CD14-positive monocyte (primary cell): ENCODE measurements around the gene FAM227B. TPM values are rescaled to one million over a fixed set of nuclear protein-coding genes. Genes with fewer than 3 reads are reported as not detected.

ENCODE experiments used
- DNase-seq, 3 donors: peaks; one replicate each; pipeline ENCODE4 v3.0.0-alpha.2; 2011 to 2022
- H2AFZ ChIP-seq: 2 replicates; pipeline ENCODE4 v1.6.0; 2012; ENCODE audit warnings: mild to moderate bottlenecking, low read depth, low read length, inconsistent platforms; ENCODE audit not compliant: insufficient read depth, poor library complexity, severe bottlenecking
- H3K27ac ChIP-seq, 2 donors: 1 replicate in 1 of 2; 2 replicates in 1 of 2; pipeline ENCODE4 v1.5.1; 2012 to 2013; ENCODE audit warnings: low read length in 2 of 2, control low read depth in 1 of 2, inconsistent platforms in 1 of 2, low read depth in 1 of 2, mild to moderate bottlenecking in 1 of 2
- H3K27me3 ChIP-seq, 2 donors: one replicate each; pipeline versions ENCODE4 v1.6.0 to v1.6.1; 2011 to 2013; ENCODE audit warnings: low read length in 2 of 2; ENCODE audit not compliant: control insufficient read depth in 2 of 2, insufficient read depth in 2 of 2
- H3K36me3 ChIP-seq, 2 donors: replicated peaks in 1 of 2; 1 replicate in 1 of 2; 2 replicates in 1 of 2; pipeline versions ENCODE4 v1.5.1 to v1.6.1; 2012 to 2013; ENCODE audit warnings: low read length in 2 of 2, control low read depth in 1 of 2, inconsistent platforms in 1 of 2, mild to moderate bottlenecking in 1 of 2; ENCODE audit not compliant: insufficient read depth in 2 of 2, control insufficient read depth in 1 of 2
- H3K4me1 ChIP-seq, 2 donors: 1 replicate in 1 of 2; 2 replicates in 1 of 2; pipeline versions ENCODE4 v1.5.1 to v1.6.1; 2012 to 2013; ENCODE audit warnings: low read length in 2 of 2, control low read depth in 1 of 2, inconsistent platforms in 1 of 2, mild to moderate bottlenecking in 1 of 2, moderate library complexity in 1 of 2; ENCODE audit not compliant: insufficient read depth in 2 of 2, control insufficient read depth in 1 of 2
- H3K4me2 ChIP-seq: replicated peaks from 2 replicates; pipeline ENCODE3; 2012; ENCODE audit warnings: low read length, moderate library complexity, mild to moderate bottlenecking; ENCODE audit not compliant: poor library complexity, severe bottlenecking; ENCODE audit errors: extremely low read depth
- H3K4me3 ChIP-seq, 3 experiments: fragments of 200-600 bp in 1 of 3; sonication (generic) in 1 of 3; replicated peaks in 1 of 3; 1 replicate in 2 of 3; 2 replicates in 1 of 3; pipeline ENCODE4 v1.5.1; 2011 to 2013; ENCODE audit warnings: low read length in 3 of 3, mild to moderate bottlenecking in 3 of 3, control low read depth in 2 of 3, low read depth in 2 of 3, inconsistent platforms in 1 of 3, moderate library complexity in 1 of 3
- H3K79me2 ChIP-seq: 2 replicates; pipeline ENCODE4 v1.6.0; 2012; ENCODE audit warnings: mild to moderate bottlenecking, control low read depth, inconsistent platforms, low read length, moderate library complexity; ENCODE audit not compliant: insufficient read depth
- H3K9ac ChIP-seq: 2 replicates; pipeline ENCODE4 v1.6.0; 2017; ENCODE audit warnings: low read length, mild to moderate bottlenecking; ENCODE audit not compliant: insufficient read depth, poor library complexity, severe bottlenecking
- H3K9me3 ChIP-seq, 2 donors: replicated peaks in 1 of 2; 1 replicate in 1 of 2; 2 replicates in 1 of 2; pipeline versions ENCODE4 v1.5.1 to v1.6.1; 2012 to 2013; ENCODE audit warnings: low read length in 2 of 2, control low read depth in 1 of 2; ENCODE audit not compliant: control insufficient read depth in 1 of 2, insufficient read depth in 1 of 2
- H4K20me1 ChIP-seq: 2 replicates; pipeline ENCODE4 v1.6.0; 2012; ENCODE audit warnings: mild to moderate bottlenecking, low read length, control low read depth, moderate library complexity; ENCODE audit not compliant: insufficient read depth
- H3K27ac Mint-ChIP-seq, 7 donors: one replicate each; pipeline ENCODE4 v1.8.0; 2020; ENCODE audit warnings: mild to moderate bottlenecking in 7 of 7, mixed read lengths in 7 of 7, moderate library complexity in 6 of 7, inconsistent platforms in 2 of 7
- H3K27me3 Mint-ChIP-seq, 3 donors: one replicate each; pipeline ENCODE4 v1.8.0; 2021 to 2022; ENCODE audit warnings: low read depth in 3 of 3, mild to moderate bottlenecking in 3 of 3, mixed read lengths in 3 of 3, moderate library complexity in 3 of 3, inconsistent platforms in 1 of 3
- H3K36me3 Mint-ChIP-seq, 2 donors: one replicate each; pipeline ENCODE4 v1.8.0; 2020; ENCODE audit warnings: mixed read lengths in 2 of 2, inconsistent platforms in 1 of 2, mild to moderate bottlenecking in 1 of 2
- H3K4me1 Mint-ChIP-seq: one replicate; pipeline ENCODE4 v1.8.0; 2020; ENCODE audit warnings: mild to moderate bottlenecking, mixed read lengths
- H3K4me3 Mint-ChIP-seq, 2 donors: one replicate each; pipeline ENCODE4 v1.8.0; 2020; ENCODE audit warnings: mild to moderate bottlenecking in 2 of 2, mixed read lengths in 2 of 2, moderate library complexity in 1 of 2
- H3K9me3 Mint-ChIP-seq, 7 donors: one replicate each; pipeline ENCODE4 v1.8.0; 2020 to 2022; ENCODE audit warnings: mixed read lengths in 7 of 7, mild to moderate bottlenecking in 6 of 7, moderate library complexity in 6 of 7, inconsistent platforms in 2 of 7
- CTCF ChIP-seq: fragments of 200-600 bp; IDR thresholded peaks from one replicate; pipeline ENCODE4 v1.8.0; 2022; ENCODE audit warnings: antibody characterized with exemption, mild to moderate bottlenecking
- WGBS: methylation state at CpG from one replicate; pipeline ENCODE4 v1.1.5; 2013; ENCODE audit warnings: missing lambda C conversion rate; ENCODE audit not compliant: insufficient coverage; 5-methylcytosine and 5-hydroxymethylcytosine counted together
- intact Hi-C, 2 donors: fragments of 100-400 bp; cut with micrococcal nuclease; formaldehyde crosslinking; loops; one replicate each; pipeline versions ENCODE4 v1.15.0 to v1.15.1; 2023
- polyA plus RNA-seq, 3 donors: library from polyadenylated mRNA; depleted of rRNA in 1 of 3; unstranded in 2 of 3; stranded (reverse) in 1 of 3; fragments of 300-500 nt in 2 of 3; fragments of >200 nt in 1 of 3; fragmentation: Illumina TruSeq in 2 of 3; gene quantifications; 1 replicate in 2 of 3; 2 replicates in 1 of 3; pipeline ENCODE4 v1.2.3, GENCODE V29; 2012 to 2021

Gene FAM227B
- polyA plus RNA-seq, 3 donors: 0.28 to 0.72 (median 0.49) TPM

- no peak overlapping the region for H3K27ac Mint-ChIP-seq
- no CpG with 5 or more reads among the region's 2 CpGs for WGBS
- no peak overlapping the region for H3K9ac ChIP-seq
- intact Hi-C loops: no loop called here
- peaks cover 17% of the 10 kb centered on the region in 2 donors for H3K4me1 ChIP-seq
- DNase-seq: no peak
- no peak overlapping the region for H3K27ac ChIP-seq
- H3K4me1 Mint-ChIP-seq: peaks cover 18% of the 10 kb centered on the region
- no peaks in the 10 kb centered on the region for H3K9me3 ChIP-seq
- no peaks in the 10 kb centered on the region for H3K36me3 ChIP-seq
- H3K79me2 ChIP-seq: no peaks in the 10 kb centered on the region
- H3K27me3 ChIP-seq: no peaks in the 10 kb centered on the region
- no peak for TF ChIP-seq CTCF
- H3K9me3 Mint-ChIP-seq: peaks cover 0 to 3% (median 0%) of the 10 kb centered on the region in 7 donors
- no peak overlapping the region for H2AFZ ChIP-seq
- H3K36me3 Mint-ChIP-seq: no peaks in the 10 kb centered on the region
- H3K4me2 ChIP-seq: no peak overlapping the region
- no peaks in the 10 kb centered on the region for H4K20me1 ChIP-seq
- H3K4me3 ChIP-seq: no peak overlapping the region
- no peaks in the 10 kb centered on the region for H3K27me3 Mint-ChIP-seq
- no peak overlapping the region for H3K4me3 Mint-ChIP-seq
These were observed 183.9 kb downstream of the FAM227B start for GRCh38 chr15:49436751-49437150.

DNA sequence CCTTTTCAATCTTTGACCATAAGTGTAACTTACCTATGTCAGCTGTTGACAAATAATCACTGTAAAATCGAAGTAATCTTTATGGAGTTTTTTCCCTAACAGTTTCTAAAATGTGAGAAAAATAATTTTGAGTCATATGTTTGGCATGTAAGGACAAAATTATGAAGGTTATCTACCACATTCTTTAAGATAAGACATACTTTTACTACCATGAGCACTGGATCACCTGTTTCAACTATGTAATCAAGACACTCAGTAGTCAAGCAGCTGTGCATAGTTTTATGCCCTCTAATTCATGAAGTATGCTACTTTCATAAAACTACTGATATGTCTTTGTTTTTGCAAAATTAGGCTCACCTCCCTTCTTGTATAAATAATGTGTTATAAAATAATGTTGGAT is 185.4 kb downstream of the FAM227B start:
- no peak overlapping the region for H3K4me2 ChIP-seq
- H3K4me1 ChIP-seq: peaks cover 17% of the 10 kb centered on the region in 2 donors
- H3K27me3 ChIP-seq: no peaks in the 10 kb centered on the region
- H3K79me2 ChIP-seq: no peaks in the 10 kb centered on the region
- H3K36me3 ChIP-seq: no peaks in the 10 kb centered on the region
- Mint-ChIP-seq H3K9me3 (peaks cover 0 to 3% (median 0%) of the 10 kb centered on the region in 7 donors), H3K36me3 (no peaks in the 10 kb centered on the region), H3K27ac (no peak overlapping the region), H3K4me1 (peaks cover 17% of the 10 kb centered on the region), H3K4me3 (no peak overlapping the region), H3K27me3 (no peaks in the 10 kb centered on the region)
- H4K20me1 ChIP-seq: no peaks in the 10 kb centered on the region
- H3K9me3 ChIP-seq: no peaks in the 10 kb centered on the region
- TF ChIP-seq CTCF: no peak
- DNase-seq: no peak
- no CpG with 5 or more reads among the region's 1 CpG for WGBS
- no peak overlapping the region for H3K9ac ChIP-seq
- intact Hi-C loops: no loop called here
- H3K4me3 ChIP-seq: no peak overlapping the region
- H2AFZ ChIP-seq: no peak overlapping the region
- no peak overlapping the region for H3K27ac ChIP-seq
